HG02970 (cell line): ENCODE measurements around the gene PCDHB5.
"Not testable (repeated sequence)": the region's sequence is repeated elsewhere in the genome, so short reads cannot be mapped to it uniquely, and the experiment has no call there.

Experiments
- ATAC-seq: cut with Tn5 transposase; IDR thresholded peaks from one replicate; pipeline ENCODE4 v1.9.1; 2021; ENCODE audit warnings: mild to moderate bottlenecking, moderate library complexity, moderate number of reproducible peaks; ENCODE audit not compliant: unreplicated experiment, low FRiP score

The PCDHB5 gene

DNA sequence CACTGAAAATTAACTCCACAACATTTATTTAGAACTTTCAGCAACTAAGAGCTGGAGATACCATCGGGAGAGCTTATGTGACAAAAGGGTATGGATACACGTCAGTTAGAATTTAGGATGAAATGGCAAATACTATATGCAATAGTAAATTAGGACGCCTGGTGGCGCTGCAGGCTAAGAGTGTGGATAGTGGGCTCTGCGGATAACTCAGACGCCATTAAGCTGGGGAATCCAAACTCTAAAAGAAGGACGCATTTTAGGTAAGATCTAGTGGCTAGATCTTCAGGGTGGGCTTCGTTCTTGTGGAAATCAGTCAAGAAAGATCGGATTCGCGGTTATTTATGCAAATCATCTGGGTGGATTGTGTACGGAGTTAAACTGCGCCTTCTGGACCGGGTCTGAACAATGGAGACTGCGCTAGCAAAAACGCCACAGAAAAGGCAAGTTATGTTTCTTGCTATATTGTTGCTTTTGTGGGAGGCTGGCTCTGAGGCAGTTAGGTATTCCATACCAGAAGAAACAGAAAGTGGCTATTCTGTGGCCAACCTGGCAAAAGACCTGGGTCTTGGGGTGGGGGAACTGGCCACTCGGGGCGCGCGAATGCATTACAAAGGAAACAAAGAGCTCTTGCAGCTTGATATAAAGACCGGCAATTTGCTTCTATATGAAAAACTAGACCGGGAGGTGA is at the start of gene PCDHB5:
Gene PCDHB5 (plus strand): TSS at position 177 of the 688 bp plus-strand sequence. CDS start 229 bp downstream, at position 406.
- ATAC-seq, result no peak

GRCh38 chr5:141094481-141095262 is 40.3 kb upstream of the PCDHB5 start, which contains the start of gene PCDHB2:
Gene PCDHB2 (plus strand): TSS chr5:141094615. CDS start chr5:141094791, 176 bp downstream.
- no peak for ATAC-seq

GRCh38 chr5:141095263-141095641 is 39.8 kb upstream of the PCDHB5 start:
- ATAC-seq, result no peak

DNA sequence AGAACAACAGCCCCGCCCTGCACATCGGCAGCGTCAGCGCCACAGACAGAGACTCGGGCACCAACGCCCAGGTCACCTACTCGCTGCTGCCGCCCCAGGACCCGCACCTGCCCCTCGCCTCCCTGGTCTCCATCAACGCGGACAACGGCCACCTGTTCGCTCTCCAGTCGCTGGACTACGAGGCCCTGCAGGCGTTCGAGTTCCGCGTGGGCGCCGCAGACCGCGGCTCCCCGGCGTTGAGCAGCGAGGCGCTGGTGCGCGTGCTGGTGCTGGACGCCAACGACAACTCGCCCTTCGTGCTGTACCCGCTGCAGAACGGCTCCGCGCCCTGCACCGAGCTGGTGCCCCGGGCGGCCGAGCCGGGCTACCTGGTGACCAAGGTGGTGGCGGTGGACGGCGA is 38.8 kb upstream of the PCDHB5 start:
- not testable (repeated sequence) for ATAC-seq

- ATAC-seq, result not testable (repeated sequence)
Observed at GRCh38 chr5:141096586-141096985, 38.4 kb upstream of the PCDHB5 start.

DNA sequence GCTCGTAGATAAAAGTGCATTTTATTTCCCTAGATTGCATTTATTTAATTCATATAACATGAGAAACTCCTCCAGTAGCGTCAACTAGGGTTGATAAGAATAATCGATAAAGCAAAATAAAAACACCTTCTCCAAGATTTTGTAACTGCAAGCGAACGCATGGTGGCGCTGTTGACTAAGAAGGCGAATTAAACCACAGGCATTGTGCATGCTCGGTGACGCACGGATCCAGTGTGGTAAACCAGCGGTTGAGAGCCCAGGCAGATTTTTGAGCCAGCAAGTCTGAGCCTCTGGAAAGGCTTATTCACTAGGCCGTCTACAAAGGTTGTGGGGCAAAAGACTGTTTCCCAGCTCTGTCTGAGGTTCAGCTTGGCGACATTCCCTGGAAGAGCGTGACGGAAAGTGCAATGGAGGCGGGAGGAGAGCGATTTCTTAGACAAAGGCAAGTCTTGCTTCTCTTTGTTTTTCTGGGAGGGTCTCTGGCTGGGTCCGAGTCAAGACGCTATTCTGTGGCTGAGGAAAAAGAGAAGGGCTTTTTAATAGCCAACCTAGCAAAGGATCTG is 34.7 kb upstream of the PCDHB5 start, which contains the start of gene PCDHB3:
Gene PCDHB3 (plus strand): TSS at position 231 of the 563 bp plus-strand sequence. CDS start 177 bp downstream, at position 408.
- no peak for ATAC-seq

DNA sequence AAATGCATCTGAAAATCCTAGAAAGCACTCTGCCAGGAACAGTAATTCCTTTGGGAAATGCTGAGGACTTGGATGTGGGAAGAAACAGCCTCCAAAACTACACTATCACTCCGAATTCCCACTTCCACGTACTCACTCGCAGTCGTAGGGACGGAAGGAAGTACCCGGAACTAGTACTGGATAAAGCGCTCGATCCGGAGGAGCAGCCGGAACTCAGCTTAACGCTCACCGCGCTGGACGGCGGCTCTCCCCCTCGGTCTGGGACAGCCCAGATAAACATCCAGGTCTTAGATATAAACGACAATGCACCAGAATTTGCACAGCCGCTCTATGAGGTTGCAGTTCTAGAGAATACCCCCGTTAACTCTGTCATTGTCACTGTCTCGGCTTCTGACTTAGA is 33.9 kb upstream of the PCDHB5 start:
- ATAC-seq, result no peak

GRCh38 chr5:141102070-141102469 is 32.9 kb upstream of the PCDHB5 start:
- not testable (repeated sequence) for ATAC-seq

GRCh38 chr5:141102471-141102870 is 32.5 kb upstream of the PCDHB5 start:
- not testable (repeated sequence) for ATAC-seq

DNA sequence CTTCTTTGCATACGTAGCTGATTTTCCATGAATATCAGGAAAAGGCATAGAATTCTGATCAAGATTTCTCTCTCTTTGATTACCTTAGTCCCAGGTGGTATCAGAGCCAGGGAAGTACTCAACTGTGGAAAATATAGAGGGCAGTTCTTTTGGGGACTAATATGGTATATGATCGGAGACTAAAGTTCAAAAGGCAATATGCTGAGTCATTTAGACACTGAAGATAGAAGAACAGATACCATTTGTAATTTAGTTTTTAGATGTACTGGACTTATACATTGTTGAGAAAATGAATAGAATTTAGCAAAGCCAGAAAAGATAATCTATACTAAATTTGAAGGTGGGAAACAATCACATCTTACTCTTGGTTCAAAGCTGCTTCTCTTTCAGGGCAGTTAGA is 29.7 kb upstream of the PCDHB5 start:
- ATAC-seq, result no peak

GRCh38 chr5:141119250-141119649 is 15.8 kb upstream of the PCDHB5 start:
- ATAC-seq, result no peak

DNA sequence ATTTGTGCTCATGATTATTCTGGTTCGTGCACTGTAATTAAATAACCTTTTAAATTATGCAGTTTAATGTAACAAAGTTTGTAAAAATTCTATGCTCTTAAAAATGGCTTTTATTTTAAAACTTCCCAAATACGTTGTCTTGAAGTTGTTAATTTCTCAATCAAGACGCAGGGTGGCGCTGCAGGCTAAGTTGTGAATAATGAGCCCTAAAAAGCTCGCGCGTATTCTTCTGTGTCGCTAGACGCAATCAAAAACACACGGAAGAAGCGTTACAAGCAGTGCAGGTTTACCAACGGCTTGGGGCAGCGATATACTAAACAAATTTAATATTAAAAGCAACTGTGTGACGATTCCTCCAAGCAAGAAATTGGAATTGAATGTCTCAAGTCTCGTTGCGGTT is 13.4 kb upstream of the PCDHB5 start, which contains the start of gene PCDHB4:
Gene PCDHB4 (plus strand): TSS at position 256 of the 400 bp plus-strand sequence. CDS start 181 bp downstream, outside the sequence.
- no peak for ATAC-seq

- no peak for ATAC-seq
Observed at GRCh38 chr5:141121985-141122384, 13.0 kb upstream of the PCDHB5 start.

GRCh38 chr5:141123396-141124135 is 11.4 kb upstream of the PCDHB5 start:
- not testable (repeated sequence) for ATAC-seq

- ATAC-seq, result no peak
Observed at GRCh38 chr5:141127305-141127704, 7.7 kb upstream of the PCDHB5 start.

DNA sequence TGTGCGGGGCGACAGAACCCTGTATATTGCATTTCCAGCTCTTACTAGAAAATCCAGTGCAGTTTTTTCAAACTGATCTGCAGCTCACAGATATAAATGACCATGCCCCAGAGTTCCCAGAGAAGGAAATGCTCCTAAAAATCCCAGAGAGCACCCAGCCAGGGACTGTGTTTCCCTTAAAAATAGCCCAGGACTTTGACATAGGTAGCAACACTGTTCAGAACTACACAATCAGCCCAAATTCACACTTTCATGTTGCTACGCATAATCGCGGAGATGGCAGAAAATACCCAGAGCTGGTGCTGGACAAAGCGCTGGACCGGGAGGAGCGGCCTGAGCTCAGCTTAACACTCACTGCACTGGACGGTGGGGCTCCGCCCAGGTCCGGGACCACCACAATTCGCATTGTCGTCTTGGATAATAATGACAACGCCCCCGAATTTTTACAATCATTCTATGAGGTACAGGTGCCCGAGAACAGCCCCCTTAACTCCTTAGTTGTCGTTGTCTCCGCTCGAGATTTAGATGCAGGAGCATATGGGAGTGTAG is 786 bp downstream of the PCDHB5 start:
- no peak for ATAC-seq

- not testable (repeated sequence) for ATAC-seq
Observed at GRCh38 chr5:141137346-141137745, 2.3 kb downstream of the PCDHB5 start.

DNA sequence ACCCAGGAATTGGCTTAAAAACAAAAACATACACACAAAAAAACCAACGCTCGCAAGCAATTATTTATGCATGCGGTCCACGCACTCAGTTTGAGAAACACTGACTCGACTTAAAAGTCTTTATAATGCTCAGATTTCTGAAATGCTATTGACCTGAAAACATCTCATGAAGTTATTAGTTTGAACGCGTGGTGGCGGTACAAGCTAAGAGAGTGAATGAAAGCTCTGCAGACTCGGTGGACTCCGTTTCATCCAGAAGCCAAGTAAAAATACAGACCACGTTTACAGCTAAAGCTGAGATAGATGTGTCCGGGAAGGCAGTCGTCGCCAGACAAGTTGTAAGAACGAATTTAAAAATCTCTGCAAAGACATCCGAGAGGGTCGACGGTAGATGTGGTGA is 14.8 kb downstream of the PCDHB5 start, which contains the start of gene PCDHB6:
Gene PCDHB6 (plus strand): TSS at position 246 of the 400 bp plus-strand sequence. CDS start 201 bp downstream, outside the sequence.
- ATAC-seq, result no peak

DNA sequence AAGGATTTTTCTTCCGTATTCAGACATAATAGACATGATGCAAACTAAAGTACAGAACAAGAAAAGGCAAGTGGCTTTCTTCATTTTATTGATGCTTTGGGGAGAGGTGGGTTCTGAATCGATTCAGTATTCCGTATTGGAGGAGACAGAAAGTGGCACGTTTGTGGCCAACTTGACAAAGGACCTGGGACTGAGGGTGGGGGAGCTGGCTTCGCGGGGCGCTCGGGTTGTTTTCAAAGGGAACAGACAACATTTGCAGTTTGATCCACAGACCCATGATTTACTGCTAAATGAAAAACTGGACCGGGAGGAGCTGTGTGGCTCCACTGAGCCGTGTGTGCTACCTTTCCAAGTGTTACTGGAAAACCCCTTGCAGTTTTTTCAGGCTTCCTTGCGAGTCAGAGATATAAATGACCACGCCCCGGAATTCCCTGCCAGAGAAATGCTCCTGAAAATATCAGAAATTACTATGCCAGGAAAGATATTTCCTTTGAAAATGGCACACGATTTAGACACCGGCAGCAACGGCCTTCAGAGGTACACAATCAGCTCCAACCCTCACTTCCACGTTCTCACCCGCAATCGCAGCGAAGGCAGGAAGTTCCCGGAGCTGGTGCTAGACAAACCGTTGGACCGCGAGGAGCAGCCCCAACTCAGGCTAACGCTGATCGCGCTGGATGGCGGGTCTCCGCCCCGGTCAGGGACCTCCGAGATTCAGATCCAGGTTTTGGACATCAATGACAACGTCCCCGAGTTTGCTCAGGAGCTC is 15.4 kb downstream of the PCDHB5 start:
- no peak for ATAC-seq
